Cerebellar cortex (tissue), 1 donor: Measurements from ENCODE around the gene ADAMTS5.

Source experiments
- DNase-seq: peaks from one replicate; pipeline ENCODE4 v3.0.0-alpha.2; 2015; ENCODE audit warnings: low spot score

The ADAMTS5 gene

DNA sequence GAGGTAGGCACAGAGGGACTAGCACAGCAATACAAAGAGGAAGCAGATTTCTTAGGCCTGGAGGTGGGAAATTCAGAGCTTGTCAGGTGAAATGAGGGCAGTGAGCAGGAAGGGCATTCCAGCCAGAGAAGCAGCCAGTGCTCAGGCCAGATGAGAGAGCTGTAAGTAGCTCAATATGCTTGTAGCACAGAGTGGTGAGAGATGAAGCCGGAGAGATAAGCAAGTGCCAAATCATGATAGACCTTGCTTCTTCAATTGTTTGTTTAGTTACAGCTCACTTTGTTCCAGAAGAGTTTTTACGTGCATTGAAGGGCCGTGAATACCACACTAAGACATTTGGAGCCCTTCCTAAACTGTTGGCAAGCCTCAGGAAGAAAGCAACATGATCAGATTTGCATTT, 79.6 kb downstream of the ADAMTS5 start:
- peak; percentile 73 for DNase-seq

DNA sequence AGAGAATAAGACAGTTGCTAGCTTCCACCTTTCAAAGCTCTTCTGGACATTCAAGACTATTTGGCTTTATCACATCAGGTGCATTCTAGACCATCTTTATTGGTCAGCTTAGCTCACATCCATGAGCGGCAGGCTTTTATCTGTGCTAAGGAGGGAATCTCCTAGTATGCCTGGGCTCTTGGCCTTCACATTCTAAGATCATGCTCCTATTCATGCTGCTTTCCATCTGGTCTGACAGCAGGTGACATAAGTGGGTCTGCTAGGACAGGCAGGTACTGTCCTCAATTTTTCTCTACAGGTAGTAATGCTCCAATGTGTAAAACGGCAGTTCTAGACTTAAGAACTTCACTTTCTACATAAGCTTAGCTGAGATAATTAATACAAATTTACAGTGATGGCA, 82.5 kb downstream of the ADAMTS5 start:
- peak; percentile 94 for DNase-seq

DNA sequence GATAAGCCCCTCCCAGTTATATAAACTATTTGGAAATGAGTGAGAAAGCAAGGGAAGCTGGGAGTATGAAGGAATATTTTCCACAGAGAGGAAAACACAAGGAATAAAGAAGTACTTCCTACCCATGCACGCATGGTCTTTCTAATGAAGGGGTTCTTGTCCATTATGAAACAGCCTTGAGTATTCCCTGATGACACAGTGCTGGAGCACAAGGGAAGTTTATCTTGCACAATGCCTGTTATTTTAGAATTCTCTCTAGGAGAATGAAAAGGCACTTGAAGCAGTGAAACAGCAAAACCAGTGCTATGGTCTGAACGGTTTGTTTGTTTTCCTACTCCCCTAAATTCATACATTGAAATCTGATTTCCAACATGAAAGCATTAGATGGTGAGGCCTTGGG, 83.1 kb downstream of the ADAMTS5 start:
- peak; percentile 12 for DNase-seq

DNA sequence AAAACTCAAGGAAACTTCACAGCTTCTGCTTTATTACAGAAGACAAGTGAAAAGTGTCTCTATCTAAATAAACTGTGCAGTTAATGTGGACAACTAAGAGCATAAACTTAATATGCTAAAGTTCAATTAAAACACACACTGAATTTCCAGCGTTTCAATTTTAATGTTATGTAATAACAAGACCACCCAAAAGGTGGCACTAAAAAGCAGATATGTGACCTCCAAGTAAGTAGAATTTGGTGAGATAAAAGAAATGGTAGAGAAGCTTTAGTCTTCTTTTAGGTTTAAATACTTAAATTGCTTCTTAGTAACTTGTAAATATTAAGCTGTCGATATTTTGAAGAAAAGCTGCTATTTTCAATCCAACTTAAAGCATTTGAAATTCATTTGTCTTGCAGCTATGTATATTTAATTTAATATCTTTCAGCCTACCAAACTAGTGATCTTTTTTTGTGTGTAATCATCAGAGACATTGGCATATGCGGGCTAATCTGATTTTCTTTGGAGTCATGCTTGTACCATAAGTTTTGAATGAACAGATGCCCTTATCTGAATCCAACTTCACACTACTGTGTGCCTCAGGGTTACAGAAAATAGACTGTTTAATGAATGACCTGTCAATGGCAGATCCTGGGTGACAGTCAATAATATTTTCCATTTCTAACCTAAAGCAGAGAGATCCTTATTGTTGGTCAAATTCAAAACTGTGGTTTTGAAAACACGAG, 85.2 kb downstream of the ADAMTS5 start:
- no peak for DNase-seq

DNA sequence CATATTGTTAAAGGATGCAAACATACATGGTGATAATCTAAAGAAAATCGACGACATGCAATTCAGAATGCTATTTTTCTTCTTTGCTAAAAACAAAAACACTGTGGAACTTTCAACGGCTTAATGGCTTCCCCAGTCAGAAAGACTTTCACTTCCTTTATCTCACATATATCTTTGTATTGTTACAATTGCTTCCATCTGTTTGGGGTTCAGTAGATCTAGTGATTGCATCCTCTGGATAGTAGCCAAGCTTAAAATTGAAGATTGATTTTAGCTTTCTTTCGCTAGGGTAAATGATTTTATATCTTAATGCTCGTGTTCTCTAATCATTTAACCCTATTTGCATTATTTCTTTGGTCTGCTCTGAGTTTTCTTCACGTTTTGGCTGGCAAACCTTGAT, 89.9 kb downstream of the ADAMTS5 start:
- no peak for DNase-seq

DNA sequence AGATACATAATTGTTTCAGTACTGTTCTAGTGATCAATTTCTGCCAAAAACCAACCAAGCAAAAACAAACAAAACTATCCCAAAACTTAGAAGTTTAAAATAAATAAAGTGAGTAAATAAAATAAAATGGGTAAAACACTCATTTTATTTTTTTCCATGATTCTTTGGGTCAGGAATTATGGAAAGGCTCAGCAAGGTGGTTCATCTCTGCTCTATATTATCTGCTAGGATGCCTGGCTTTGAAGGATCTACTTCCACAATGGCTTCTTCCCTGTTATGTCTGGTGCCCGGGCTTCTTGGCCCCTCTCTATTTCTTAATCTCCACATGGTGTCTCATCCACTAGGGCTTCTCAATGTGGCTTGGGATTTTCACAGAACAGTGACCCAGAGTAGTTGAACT, 92.5 kb downstream of the ADAMTS5 start:
- no peak for DNase-seq
